Neural cell (in vitro differentiated cells): Measurements from ENCODE around the gene OR1M1.

Experiments used
- EP300 ChIP-seq: fragments of 450-650 bp; conservative IDR thresholded peaks from 2 replicates; pipeline ENCODE4 v1.6.1; 2014; ENCODE audit warnings: antibody characterized with exemption, mild to moderate bottlenecking, moderate library complexity; ENCODE audit not compliant: poor library complexity, severe bottlenecking
- POLR2AphosphoS5 ChIP-seq: IDR thresholded peaks from 2 replicates; pipeline ENCODE4 v1.6.1; 2012
- RAD21 ChIP-seq: fragments of 450-650 bp; conservative IDR thresholded peaks from 2 replicates; pipeline ENCODE4 v1.6.1; 2014; ENCODE audit warnings: antibody characterized with exemption, mild to moderate bottlenecking, moderate library complexity
- SMC3 ChIP-seq: fragments of 450-650 bp; conservative IDR thresholded peaks from 2 replicates; pipeline ENCODE4 v1.6.1; 2014; ENCODE audit warnings: antibody characterized with exemption, mild to moderate bottlenecking, moderate library complexity; ENCODE audit not compliant: poor library complexity
- TF ChIP-seq, protein P1 (sequence below): fragments of 450-650 bp; IDR thresholded peaks from 2 replicates; pipeline ENCODE4 v1.5.1; 2014; ENCODE audit warnings: antibody characterized with exemption, mild to moderate bottlenecking, moderate library complexity; ENCODE audit not compliant: poor library complexity, severe bottlenecking
- TF ChIP-seq, protein P2 (sequence below): IDR thresholded peaks from 2 replicates; pipeline ENCODE4 v1.6.1; 2012; ENCODE audit warnings: borderline replicate concordance

DNA sequence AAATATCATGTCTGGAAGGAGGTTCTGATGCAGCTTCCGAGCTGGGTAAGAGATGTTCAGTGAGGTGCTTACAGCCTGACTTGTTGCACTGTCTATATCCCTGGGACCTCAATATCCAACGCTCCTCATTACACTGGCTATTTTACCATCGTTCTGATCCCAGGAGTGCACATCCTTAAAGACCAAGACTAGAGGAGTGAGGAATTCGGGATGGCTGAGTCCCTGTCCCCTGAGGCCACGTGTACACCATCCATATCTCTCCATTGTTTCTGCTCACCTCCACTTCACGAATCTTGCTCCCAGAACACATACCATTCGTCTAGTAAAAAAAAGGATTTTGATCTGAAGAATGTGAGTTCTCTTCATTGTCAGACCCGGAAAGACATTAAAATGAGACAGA, 20.5 kb downstream of the OR1M1 start, which contains the start of gene OR7G2:
- TF ChIP-seq, protein P1, sequence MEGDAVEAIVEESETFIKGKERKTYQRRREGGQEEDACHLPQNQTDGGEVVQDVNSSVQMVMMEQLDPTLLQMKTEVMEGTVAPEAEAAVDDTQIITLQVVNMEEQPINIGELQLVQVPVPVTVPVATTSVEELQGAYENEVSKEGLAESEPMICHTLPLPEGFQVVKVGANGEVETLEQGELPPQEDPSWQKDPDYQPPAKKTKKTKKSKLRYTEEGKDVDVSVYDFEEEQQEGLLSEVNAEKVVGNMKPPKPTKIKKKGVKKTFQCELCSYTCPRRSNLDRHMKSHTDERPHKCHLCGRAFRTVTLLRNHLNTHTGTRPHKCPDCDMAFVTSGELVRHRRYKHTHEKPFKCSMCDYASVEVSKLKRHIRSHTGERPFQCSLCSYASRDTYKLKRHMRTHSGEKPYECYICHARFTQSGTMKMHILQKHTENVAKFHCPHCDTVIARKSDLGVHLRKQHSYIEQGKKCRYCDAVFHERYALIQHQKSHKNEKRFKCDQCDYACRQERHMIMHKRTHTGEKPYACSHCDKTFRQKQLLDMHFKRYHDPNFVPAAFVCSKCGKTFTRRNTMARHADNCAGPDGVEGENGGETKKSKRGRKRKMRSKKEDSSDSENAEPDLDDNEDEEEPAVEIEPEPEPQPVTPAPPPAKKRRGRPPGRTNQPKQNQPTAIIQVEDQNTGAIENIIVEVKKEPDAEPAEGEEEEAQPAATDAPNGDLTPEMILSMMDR: no peak
- no peak for TF ChIP-seq POLR2AphosphoS5
- no peak for TF ChIP-seq SMC3
- TF ChIP-seq, protein P2, sequence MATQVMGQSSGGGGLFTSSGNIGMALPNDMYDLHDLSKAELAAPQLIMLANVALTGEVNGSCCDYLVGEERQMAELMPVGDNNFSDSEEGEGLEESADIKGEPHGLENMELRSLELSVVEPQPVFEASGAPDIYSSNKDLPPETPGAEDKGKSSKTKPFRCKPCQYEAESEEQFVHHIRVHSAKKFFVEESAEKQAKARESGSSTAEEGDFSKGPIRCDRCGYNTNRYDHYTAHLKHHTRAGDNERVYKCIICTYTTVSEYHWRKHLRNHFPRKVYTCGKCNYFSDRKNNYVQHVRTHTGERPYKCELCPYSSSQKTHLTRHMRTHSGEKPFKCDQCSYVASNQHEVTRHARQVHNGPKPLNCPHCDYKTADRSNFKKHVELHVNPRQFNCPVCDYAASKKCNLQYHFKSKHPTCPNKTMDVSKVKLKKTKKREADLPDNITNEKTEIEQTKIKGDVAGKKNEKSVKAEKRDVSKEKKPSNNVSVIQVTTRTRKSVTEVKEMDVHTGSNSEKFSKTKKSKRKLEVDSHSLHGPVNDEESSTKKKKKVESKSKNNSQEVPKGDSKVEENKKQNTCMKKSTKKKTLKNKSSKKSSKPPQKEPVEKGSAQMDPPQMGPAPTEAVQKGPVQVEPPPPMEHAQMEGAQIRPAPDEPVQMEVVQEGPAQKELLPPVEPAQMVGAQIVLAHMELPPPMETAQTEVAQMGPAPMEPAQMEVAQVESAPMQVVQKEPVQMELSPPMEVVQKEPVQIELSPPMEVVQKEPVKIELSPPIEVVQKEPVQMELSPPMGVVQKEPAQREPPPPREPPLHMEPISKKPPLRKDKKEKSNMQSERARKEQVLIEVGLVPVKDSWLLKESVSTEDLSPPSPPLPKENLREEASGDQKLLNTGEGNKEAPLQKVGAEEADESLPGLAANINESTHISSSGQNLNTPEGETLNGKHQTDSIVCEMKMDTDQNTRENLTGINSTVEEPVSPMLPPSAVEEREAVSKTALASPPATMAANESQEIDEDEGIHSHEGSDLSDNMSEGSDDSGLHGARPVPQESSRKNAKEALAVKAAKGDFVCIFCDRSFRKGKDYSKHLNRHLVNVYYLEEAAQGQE: no peak
- no peak for TF ChIP-seq EP300
- no peak for TF ChIP-seq RAD21
